Effector memory CD4-positive, alpha-beta T cell (primary cell): ENCODE results near the gene MEIOSIN.

Experiments used
- DNase-seq, 3 donors: peaks; one replicate each; pipeline ENCODE4 v3.0.0-alpha.2; 2020
- H3K27ac ChIP-seq: 2 replicates; pipeline ENCODE4 v1.7.0; 2013; ENCODE audit warnings: mild to moderate bottlenecking, low read length, moderate library complexity; ENCODE audit not compliant: insufficient read depth, poor library complexity, severe bottlenecking
- H3K27me3 ChIP-seq: replicated peaks from 2 replicates; pipeline ENCODE4 v1.7.0; 2013; ENCODE audit warnings: mild to moderate bottlenecking, low read length; ENCODE audit not compliant: insufficient read depth, control insufficient read depth, poor library complexity, severe bottlenecking
- H3K36me3 ChIP-seq: 2 replicates; pipeline ENCODE4 v1.7.0; 2013; ENCODE audit warnings: mild to moderate bottlenecking, low read length, moderate library complexity; ENCODE audit not compliant: control insufficient read depth, insufficient read depth
- H3K4me1 ChIP-seq: 2 replicates; pipeline ENCODE4 v1.7.0; 2013; ENCODE audit warnings: low read length, mild to moderate bottlenecking; ENCODE audit not compliant: control insufficient read depth, insufficient read depth, poor library complexity, severe bottlenecking
- H3K4me3 ChIP-seq: 2 replicates; pipeline ENCODE4 v1.7.0; 2013; ENCODE audit warnings: low read length, low read depth, mild to moderate bottlenecking; ENCODE audit not compliant: insufficient read depth, poor library complexity, severe bottlenecking
- H3K9me3 ChIP-seq: 2 replicates; pipeline ENCODE4 v1.7.0; 2013; ENCODE audit warnings: mild to moderate bottlenecking, low read length, moderate library complexity; ENCODE audit not compliant: control insufficient read depth

Gene MEIOSIN

GRCh38 chr19:45705710-45706415 is 27.4 kb upstream of the MEIOSIN start:
- Histone ChIP-seq H3K4me1 (no peaks in the 10 kb centered on the region), H3K36me3 (peaks cover 16% of the 10 kb centered on the region), H3K9me3 (no peaks in the 10 kb centered on the region), H3K4me3 (no peak overlapping the region), H3K27ac (no peak overlapping the region), H3K27me3 (no peaks in the 10 kb centered on the region)
- no peak for DNase-seq

GRCh38 chr19:45710356-45711130 is 22.7 kb upstream of the MEIOSIN start:
- Histone ChIP-seq H3K27ac (no peak overlapping the region), H3K4me3 (no peak overlapping the region), H3K9me3 (no peaks in the 10 kb centered on the region), H3K36me3 (peaks cover 23% of the 10 kb centered on the region), H3K4me1 (peaks cover 3% of the 10 kb centered on the region), H3K27me3 (no peaks in the 10 kb centered on the region)
- no peak for DNase-seq

DNA sequence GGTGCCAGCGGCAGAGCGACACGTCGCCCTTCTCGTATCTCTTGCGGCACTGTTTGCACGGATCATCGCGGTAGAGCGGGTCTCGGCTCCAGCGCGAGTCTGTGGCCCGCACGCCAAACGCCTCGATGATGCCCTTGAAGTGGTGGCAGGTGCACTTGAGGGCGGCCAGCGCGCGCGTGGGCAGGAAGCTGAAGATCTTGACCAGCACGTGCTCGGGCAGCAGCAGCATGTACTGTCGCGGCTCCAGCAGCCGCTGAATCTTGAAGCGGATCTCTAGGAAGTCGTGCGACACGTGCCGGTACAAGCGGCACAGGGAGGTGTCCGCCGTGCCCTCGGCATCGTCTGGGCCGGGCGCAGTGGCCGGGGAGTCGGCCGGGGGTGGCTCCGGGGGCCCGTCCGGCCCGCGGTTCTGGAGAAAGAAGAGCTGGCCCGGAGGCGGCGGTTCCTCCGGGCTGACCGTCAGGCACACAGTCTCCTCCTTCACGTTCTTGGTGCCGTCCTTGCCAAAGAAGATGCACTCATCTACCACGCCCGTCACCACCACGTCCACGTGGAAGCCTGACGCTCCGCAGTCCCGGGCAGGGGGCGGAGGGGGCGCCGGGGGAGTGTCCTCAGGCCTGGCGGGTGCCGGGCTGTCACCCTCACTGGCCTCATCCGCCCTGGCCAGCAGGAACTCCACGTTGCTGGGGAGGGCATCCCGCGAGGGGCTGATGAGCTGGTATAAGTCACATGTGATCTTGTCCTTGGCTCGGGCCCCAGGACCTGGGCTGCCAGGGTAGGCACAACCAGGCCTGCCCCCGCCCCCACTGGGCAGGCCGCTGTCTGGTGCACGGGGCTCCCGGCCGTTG is 21.2 kb upstream of the MEIOSIN start:
- Histone ChIP-seq H3K4me1 (peaks cover 12% of the 10 kb centered on the region), H3K27me3 (no peaks in the 10 kb centered on the region), H3K4me3 (no peak overlapping the region), H3K36me3 (peaks cover 23% of the 10 kb centered on the region), H3K27ac (no peak overlapping the region), H3K9me3 (no peaks in the 10 kb centered on the region)
- DNase-seq, result no peak

DNA sequence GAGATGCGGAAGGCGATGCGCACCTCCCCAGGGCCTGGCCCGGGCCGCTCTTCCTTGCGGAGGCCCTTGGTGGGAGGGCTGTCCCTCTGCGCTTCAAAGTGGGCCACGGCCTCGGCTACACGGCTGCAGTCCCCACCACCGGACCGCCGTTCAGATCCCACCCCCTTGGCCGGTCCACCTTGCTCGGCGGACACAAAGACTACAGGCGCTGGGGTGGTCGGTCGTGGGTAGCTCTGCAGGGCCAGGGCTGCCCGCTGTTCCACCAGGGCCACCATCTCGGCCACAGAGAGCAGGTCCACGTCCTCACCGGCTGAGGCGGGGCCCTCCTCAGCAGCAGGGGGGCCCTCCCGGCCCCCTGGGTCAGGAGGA is 20.6 kb upstream of the MEIOSIN start:
- Histone ChIP-seq H3K27ac (no peak overlapping the region), H3K4me1 (peaks cover 12% of the 10 kb centered on the region), H3K4me3 (no peak overlapping the region), H3K36me3 (peaks cover 23% of the 10 kb centered on the region), H3K27me3 (no peaks in the 10 kb centered on the region), H3K9me3 (no peaks in the 10 kb centered on the region)
- no peak for DNase-seq

DNA sequence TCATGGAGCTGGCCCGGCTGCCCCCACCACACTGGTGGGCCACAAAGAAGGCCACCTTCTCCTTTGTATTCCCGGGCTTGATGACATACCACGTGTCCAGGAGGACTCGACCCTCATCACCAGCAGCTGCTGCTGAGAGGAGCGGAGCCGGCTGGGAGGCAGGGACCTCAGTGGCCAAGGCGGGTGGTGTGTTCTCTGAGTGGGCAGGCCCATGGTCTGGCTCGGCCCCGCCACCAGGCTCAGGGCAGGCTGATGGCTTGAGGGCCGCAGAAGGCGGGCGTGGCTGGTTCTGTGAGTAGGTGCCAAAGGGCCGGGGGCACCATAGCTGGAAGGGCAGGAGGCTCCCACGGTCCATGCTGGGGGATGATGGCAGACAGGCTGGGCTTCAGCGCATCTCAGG is 20.1 kb upstream of the MEIOSIN start:
- Histone ChIP-seq H3K4me1 (peaks cover 16% of the 10 kb centered on the region), H3K27me3 (no peaks in the 10 kb centered on the region), H3K4me3 (no peak overlapping the region), H3K9me3 (no peaks in the 10 kb centered on the region), H3K27ac (no peak overlapping the region), H3K36me3 (peaks cover 23% of the 10 kb centered on the region)
- no peak for DNase-seq

DNA sequence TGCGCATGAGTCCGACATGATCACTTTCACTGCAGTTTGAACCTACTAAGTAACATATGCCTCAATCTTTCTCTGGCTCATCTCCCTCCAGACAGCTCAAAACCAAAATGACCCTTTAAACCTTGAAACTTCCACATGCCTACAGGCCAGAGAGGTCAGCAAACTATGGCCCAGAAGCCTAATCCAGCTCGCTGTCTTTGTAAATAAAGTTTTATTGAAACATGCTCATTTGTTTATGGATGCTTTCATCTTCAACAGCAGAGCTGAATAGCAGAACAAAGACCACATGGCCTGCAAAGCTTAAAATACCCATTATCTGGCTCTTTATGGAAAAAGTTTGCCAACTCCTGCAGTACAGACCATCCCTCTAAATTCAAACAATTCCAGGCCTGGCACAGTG is 18.1 kb upstream of the MEIOSIN start:
- no peak for DNase-seq
- Histone ChIP-seq H3K4me3 (no peak overlapping the region), H3K27ac (no peak overlapping the region), H3K36me3 (peaks cover 23% of the 10 kb centered on the region), H3K9me3 (no peaks in the 10 kb centered on the region), H3K27me3 (no peaks in the 10 kb centered on the region), H3K4me1 (peaks cover 19% of the 10 kb centered on the region)

GRCh38 chr19:45716359-45717130 is 16.7 kb upstream of the MEIOSIN start:
- Histone ChIP-seq H3K27me3 (no peaks in the 10 kb centered on the region), H3K4me1 (peaks cover 19% of the 10 kb centered on the region), H3K4me3 (peak overlapping the region; percentile 83), H3K9me3 (no peaks in the 10 kb centered on the region), H3K27ac (peak overlapping the region; percentile 79), H3K36me3 (peaks cover 17% of the 10 kb centered on the region)
- no peak for DNase-seq

DNA sequence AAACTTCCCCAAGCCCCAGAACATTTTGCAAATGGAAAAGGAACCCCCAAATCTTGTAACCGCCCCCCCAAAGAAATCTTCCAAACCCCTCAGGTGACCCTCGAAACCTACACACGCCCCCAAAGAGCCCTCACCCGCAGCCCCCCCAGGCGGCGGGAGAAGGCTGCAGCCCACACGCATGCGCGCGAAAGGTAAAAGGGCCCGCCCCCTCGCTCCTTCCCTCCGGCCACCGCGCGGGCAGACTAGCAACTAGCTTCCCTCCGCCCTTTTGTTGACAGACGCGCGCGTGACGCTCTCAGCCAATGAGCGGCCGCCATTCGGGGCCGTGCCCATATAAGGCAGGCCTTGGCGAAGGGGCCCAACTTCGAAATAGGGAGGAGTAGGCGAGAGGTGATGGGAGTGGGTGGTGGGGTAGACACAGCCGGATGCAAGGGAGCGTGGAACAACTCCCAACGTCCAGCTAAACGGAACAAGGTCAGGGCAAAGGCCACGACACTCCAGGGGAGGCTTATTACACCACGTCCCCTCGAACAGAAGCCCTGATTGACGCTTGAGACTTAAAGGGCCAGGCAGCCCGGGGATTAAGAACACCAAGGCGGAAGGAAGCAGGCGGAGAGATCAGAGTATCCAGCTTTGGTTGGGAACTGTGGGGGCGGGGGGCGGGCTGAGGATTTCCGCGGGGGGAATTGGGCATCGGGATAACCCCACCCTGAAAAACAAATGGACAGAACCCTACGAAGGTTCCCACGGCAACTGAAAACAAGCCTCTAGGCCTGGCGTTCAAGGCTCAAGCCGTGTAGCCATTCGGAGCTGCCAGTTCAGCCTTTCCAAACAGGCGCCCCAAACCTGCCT is 15.9 kb upstream of the MEIOSIN start:
- peaks cover 19% of the 10 kb centered on the region for H3K4me1 ChIP-seq

More for the DNA sequence above, 15.9 kb upstream of the MEIOSIN start:
- H3K9me3 ChIP-seq, result no peaks in the 10 kb centered on the region
- peaks cover 8% of the 10 kb centered on the region for H3K36me3 ChIP-seq
- H3K4me3 ChIP-seq, result peak overlapping the region; percentile 83
- H3K27me3 ChIP-seq, result no peaks in the 10 kb centered on the region
- peak; percentile 95 to 98 (median 97) for DNase-seq
- H3K27ac ChIP-seq, result peak overlapping the region; percentile 79
